SJCRH30 (cell line): ENCODE data around the gene ATAD2B. TPM values are rescaled to one million over a fixed set of nuclear protein-coding genes. Genes with fewer than 3 reads are reported as not detected.
"Not testable (repeated sequence)": the region's sequence is repeated elsewhere in the genome, so short reads cannot be mapped to it uniquely, and the experiment has no call there.

ENCODE experiments used
- DNase-seq, 2 experiments: peaks; one replicate each; pipeline ENCODE4 v3.0.0-alpha.2; 2015 to 2020
- H3K27ac ChIP-seq: fragments of 250-450 bp; sonication (Bioruptor Pico); 2 replicates; pipeline ENCODE4 v1.5.1; 2020; ENCODE audit warnings: mild to moderate bottlenecking, moderate library complexity
- H3K27me3 ChIP-seq: fragments of 250-450 bp; sonication (Bioruptor Pico); 2 replicates; pipeline ENCODE4 v1.5.1; 2020; ENCODE audit warnings: mild to moderate bottlenecking, moderate library complexity
- H3K36me3 ChIP-seq: fragments of 250-450 bp; sonication (Bioruptor Pico); 2 replicates; pipeline ENCODE4 v1.5.1; 2020; ENCODE audit warnings: mild to moderate bottlenecking, moderate library complexity
- H3K4me1 ChIP-seq: fragments of 250-450 bp; sonication (Bioruptor Pico); 2 replicates; pipeline ENCODE4 v1.5.1; 2020; ENCODE audit warnings: mild to moderate bottlenecking, moderate library complexity
- H3K4me3 ChIP-seq: fragments of 250-450 bp; sonication (Bioruptor Pico); 2 replicates; pipeline ENCODE4 v1.5.1; 2020; ENCODE audit warnings: mild to moderate bottlenecking, moderate library complexity
- H3K9me3 ChIP-seq: fragments of 250-450 bp; sonication (Bioruptor Pico); replicated peaks from 2 replicates; pipeline ENCODE4 v1.5.1; 2020; ENCODE audit warnings: mild to moderate bottlenecking, moderate library complexity
- total RNA-seq: library from RNA; depleted of rRNA; stranded (reverse); fragments of >200 nt; shearing (Covaris generic); gene quantifications from 2 replicates; pipeline ENCODE4 v1.2.3, GENCODE V29; 2014

Gene ATAD2B
- total RNA-seq, 1 experiment from 2014 or later, result 37.5 TPM

GRCh38 chr2:23806201-23806600, 120.7 kb downstream of the ATAD2B start:
- Histone ChIP-seq H3K27ac (no peak overlapping the region), H3K4me1 (no peaks in the 10 kb centered on the region), H3K9me3 (no peaks in the 10 kb centered on the region), H3K27me3 (no peaks in the 10 kb centered on the region), H3K36me3 (peaks cover 25% of the 10 kb centered on the region), H3K4me3 (no peak overlapping the region)
- no peak for DNase-seq

- no peak overlapping the region for H3K4me3 ChIP-seq
- no peaks in the 10 kb centered on the region for H3K4me1 ChIP-seq
- DNase-seq, result peak; percentile 43 to 61
- peaks cover 31% of the 10 kb centered on the region for H3K36me3 ChIP-seq
- H3K9me3 ChIP-seq, result no peaks in the 10 kb centered on the region
- H3K27ac ChIP-seq, result no peak overlapping the region
- H3K27me3 ChIP-seq, result no peaks in the 10 kb centered on the region
Measured at GRCh38 chr2:23803965-23804542, 122.9 kb downstream of the ATAD2B start.

GRCh38 chr2:23803264-23803964, 123.5 kb downstream of the ATAD2B start:
- Histone ChIP-seq H3K27me3 (no peaks in the 10 kb centered on the region), H3K36me3 (peaks cover 31% of the 10 kb centered on the region), H3K27ac (no peak overlapping the region), H3K9me3 (no peaks in the 10 kb centered on the region), H3K4me1 (no peaks in the 10 kb centered on the region), H3K4me3 (no peak overlapping the region)
- DNase-seq, result no peak

- no peak overlapping the region for H3K4me3 ChIP-seq
- no peaks in the 10 kb centered on the region for H3K4me1 ChIP-seq
- H3K27me3 ChIP-seq, result no peaks in the 10 kb centered on the region
- no peak for DNase-seq
- peaks cover 29% of the 10 kb centered on the region for H3K36me3 ChIP-seq
- no peak overlapping the region for H3K27ac ChIP-seq
- H3K9me3 ChIP-seq, result no peaks in the 10 kb centered on the region
Measured at GRCh38 chr2:23801396-23801795, 125.5 kb downstream of the ATAD2B start.

DNA sequence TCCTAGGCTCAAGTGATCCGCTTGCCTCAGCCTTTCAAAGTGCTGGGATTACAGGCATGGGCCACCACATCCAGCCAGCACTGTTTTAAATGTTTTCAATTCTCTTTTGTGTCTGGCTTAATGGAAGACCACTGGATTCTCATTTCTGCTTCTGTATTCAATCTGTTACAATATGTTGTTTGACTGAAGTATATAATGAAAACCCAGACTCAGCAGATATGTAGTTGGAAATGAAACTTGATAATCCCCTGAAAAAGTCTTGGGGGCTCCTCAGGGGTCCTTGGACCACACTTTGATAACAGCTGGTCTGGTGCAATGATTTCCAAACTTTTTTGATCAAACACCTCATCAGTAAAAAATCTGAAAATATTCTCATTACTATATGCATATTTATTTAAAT, 132.7 kb downstream of the ATAD2B start:
- Histone ChIP-seq H3K4me1 (no peaks in the 10 kb centered on the region), H3K27me3 (no peaks in the 10 kb centered on the region), H3K36me3 (peaks cover 17% of the 10 kb centered on the region), H3K4me3 (no peak overlapping the region), H3K9me3 (no peaks in the 10 kb centered on the region), H3K27ac (no peak overlapping the region)
- no peak for DNase-seq

DNA sequence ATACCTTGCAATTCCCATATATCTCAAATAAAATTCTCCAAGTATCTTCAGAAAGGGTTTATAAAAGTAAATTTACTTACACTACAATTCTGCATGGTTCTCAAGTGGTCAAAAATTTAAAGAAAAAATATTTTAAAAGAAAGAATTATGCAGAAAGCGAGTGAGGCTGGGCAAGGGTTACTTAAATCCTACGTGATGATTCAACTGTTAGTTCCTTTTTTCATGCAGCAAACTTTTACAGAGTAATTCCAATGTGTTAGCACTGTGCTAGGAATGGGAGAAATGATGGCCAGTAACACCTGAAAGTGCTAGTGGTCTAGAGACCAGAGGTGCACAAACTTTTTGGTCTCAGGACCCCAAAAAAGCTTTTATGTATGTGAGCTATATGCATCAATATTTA, 133.4 kb downstream of the ATAD2B start:
- Histone ChIP-seq H3K27ac (no peak overlapping the region), H3K4me3 (no peak overlapping the region), H3K36me3 (peaks cover 17% of the 10 kb centered on the region), H3K4me1 (no peaks in the 10 kb centered on the region), H3K27me3 (no peaks in the 10 kb centered on the region), H3K9me3 (no peaks in the 10 kb centered on the region)
- no peak for DNase-seq

GRCh38 chr2:23791030-23791429, 135.9 kb downstream of the ATAD2B start:
- H3K27me3 ChIP-seq, result no peaks in the 10 kb centered on the region
- H3K4me1 ChIP-seq, result no peaks in the 10 kb centered on the region
- H3K27ac ChIP-seq, result no peak overlapping the region
- DNase-seq, result no peak
- H3K4me3 ChIP-seq, result no peak overlapping the region
- H3K9me3 ChIP-seq, result no peaks in the 10 kb centered on the region
- H3K36me3 ChIP-seq, result peaks cover 26% of the 10 kb centered on the region

DNA sequence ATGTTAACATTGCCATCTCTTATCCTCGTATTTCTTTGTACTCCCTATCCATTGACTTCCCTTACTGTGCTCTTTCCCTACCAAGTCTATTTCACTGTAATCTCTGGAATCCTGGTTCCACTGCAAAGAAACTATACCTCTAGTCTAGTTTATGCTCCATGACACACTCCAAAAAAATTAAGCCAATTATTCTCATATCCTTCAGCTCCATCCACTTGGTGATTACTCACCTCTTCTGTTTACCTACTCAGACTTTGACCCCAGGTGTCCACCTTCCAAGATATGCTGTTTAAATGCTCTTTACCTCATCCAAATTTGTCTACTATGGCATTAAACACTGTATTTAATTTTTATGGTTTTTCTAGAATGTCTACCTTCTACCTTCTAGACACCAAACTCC, 137.9 kb downstream of the ATAD2B start:
- Histone ChIP-seq H3K4me1 (no peaks in the 10 kb centered on the region), H3K27me3 (no peaks in the 10 kb centered on the region), H3K27ac (no peak overlapping the region), H3K4me3 (no peak overlapping the region), H3K9me3 (no peaks in the 10 kb centered on the region), H3K36me3 (peaks cover 34% of the 10 kb centered on the region)
- DNase-seq, result no peak

DNA sequence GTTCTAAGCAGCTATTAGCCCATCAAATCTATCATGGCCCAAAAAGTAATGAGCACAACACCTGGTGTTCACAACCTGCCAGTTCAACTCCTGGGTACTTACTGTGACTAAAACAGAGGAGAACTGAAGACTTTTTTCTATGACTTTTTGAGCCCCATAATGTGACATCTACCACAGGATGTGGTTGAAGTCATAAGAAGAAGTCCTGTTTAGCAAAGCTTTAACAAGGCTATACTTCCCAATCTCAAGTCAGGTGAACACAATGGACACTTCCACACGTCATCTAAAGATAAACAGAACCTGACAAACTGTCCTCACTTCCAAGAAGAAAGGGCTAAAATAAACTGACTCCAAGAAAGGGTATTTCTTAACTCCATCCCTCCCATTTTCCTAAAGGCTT, 138.8 kb downstream of the ATAD2B start:
- DNase-seq, result no peak
- Histone ChIP-seq H3K27me3 (no peaks in the 10 kb centered on the region), H3K27ac (no peak overlapping the region), H3K4me1 (no peaks in the 10 kb centered on the region), H3K9me3 (no peaks in the 10 kb centered on the region), H3K36me3 (peaks cover 31% of the 10 kb centered on the region), H3K4me3 (no peak overlapping the region)

GRCh38 chr2:23784971-23785370, 142.0 kb downstream of the ATAD2B start:
- Histone ChIP-seq H3K4me3 (no peak overlapping the region), H3K9me3 (no peaks in the 10 kb centered on the region), H3K4me1 (no peaks in the 10 kb centered on the region), H3K27ac (no peak overlapping the region), H3K36me3 (peaks cover 49% of the 10 kb centered on the region), H3K27me3 (no peaks in the 10 kb centered on the region)
- DNase-seq, result no peak

DNA sequence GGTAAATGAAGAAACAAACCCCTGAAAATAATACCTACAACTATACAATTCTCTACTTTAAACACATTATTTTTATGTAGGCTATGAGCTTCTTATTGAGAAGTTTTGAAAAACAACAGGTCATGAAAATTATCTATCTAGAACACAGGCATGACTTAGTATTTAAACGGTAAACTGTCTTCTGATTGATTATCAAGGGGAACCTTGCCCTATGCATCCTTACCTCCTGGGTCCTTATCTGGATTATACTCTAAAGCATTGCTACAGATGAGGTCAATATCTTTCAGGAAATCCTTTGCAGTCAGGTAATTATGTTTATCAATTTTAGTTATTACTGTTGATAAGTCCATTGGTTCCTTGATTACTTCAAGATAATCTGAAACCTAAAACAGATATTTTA, 144.3 kb downstream of the ATAD2B start:
- no peak for DNase-seq
- H3K27ac ChIP-seq, result no peak overlapping the region
- H3K4me3 ChIP-seq, result no peak overlapping the region
- H3K4me1 ChIP-seq, result no peaks in the 10 kb centered on the region
- no peaks in the 10 kb centered on the region for H3K27me3 ChIP-seq
- H3K9me3 ChIP-seq, result no peaks in the 10 kb centered on the region
- peaks cover 59% of the 10 kb centered on the region for H3K36me3 ChIP-seq

- H3K36me3 ChIP-seq, result peaks cover 56% of the 10 kb centered on the region
- DNase-seq, result no peak
Measured at GRCh38 chr2:23782126-23782525, 144.8 kb downstream of the ATAD2B start.

DNA sequence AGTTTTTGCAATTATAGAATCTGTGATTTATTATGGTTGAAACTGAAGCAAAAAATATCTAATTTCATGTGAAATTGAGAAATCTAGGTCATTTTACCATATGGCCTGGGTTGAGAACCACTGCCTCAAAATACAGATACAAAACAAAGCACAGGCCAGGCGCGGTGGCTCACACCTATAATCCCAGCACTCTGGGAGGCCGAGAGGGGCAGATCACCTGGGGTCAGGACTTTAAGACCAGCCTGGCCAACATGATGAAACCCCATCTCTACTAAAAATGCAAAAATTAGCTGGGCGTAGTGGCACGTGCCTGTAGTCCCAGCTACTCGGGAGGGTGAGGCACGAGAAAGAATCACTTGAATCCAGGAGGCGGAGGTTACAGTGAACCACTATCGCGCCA, 146.5 kb downstream of the ATAD2B start:
- H3K4me1 ChIP-seq, H3K27me3 ChIP-seq, DNase-seq, H3K9me3 ChIP-seq, H3K27ac ChIP-seq, H3K4me3 ChIP-seq: not testable (repeated sequence)
- peaks cover 54% of the 10 kb centered on the region for H3K36me3 ChIP-seq

More at GRCh38 chr2:23782126-23782525, 144.8 kb downstream of the ATAD2B start:
- Histone ChIP-seq H3K9me3 (no peaks in the 10 kb centered on the region), H3K4me3 (no peak overlapping the region), H3K4me1 (no peaks in the 10 kb centered on the region), H3K27me3 (no peaks in the 10 kb centered on the region), H3K27ac (no peak overlapping the region)

DNA sequence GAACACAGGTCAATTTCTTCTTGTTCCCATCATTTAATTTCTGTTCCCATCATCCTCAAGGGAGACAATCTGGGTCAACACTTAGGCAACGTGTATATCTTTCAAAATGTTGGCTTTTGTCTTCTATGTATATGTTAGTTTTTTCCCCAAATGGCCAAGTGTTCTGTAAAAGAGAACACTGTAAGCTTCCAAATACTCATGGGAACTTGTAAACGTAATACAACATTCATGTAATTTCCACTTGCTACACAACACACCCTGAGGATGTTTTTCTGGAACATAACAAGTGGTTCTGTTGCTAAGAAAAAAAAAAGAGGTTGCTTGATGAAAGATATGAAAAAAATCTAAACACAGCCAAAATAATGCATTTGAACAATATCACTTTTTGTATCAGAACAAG, 149.1 kb downstream of the ATAD2B start:
- H3K27me3 ChIP-seq, result no peaks in the 10 kb centered on the region
- peaks cover 57% of the 10 kb centered on the region for H3K36me3 ChIP-seq
- no peak overlapping the region for H3K27ac ChIP-seq
- H3K4me3 ChIP-seq, result no peak overlapping the region
- no peak for DNase-seq
- no peaks in the 10 kb centered on the region for H3K4me1 ChIP-seq
- no peaks in the 10 kb centered on the region for H3K9me3 ChIP-seq

DNA sequence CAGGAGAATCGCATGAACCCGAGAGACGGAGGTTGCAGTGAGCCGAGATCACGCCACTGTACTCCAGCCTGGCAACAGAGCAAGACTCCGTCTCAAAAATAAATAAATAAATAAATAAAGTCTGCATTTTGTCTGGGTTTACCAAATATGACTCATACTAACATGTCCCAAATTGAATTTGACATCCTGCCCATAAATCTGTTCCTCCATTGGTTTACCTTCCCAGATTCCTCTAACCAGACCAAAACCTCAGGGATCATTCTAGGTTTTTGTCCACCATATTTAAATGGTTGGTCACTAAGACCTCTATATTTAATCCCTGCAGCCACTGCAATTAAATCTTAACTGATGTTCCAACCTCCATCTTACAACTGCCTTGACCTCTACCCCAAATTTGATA, 150.9 kb downstream of the ATAD2B start:
- no peaks in the 10 kb centered on the region for H3K27me3 ChIP-seq
- H3K9me3 ChIP-seq, result no peaks in the 10 kb centered on the region
- H3K4me1 ChIP-seq, result no peaks in the 10 kb centered on the region
- H3K4me3 ChIP-seq, result no peak overlapping the region
- no peak for DNase-seq
- peaks cover 60% of the 10 kb centered on the region for H3K36me3 ChIP-seq
- no peak overlapping the region for H3K27ac ChIP-seq

DNA sequence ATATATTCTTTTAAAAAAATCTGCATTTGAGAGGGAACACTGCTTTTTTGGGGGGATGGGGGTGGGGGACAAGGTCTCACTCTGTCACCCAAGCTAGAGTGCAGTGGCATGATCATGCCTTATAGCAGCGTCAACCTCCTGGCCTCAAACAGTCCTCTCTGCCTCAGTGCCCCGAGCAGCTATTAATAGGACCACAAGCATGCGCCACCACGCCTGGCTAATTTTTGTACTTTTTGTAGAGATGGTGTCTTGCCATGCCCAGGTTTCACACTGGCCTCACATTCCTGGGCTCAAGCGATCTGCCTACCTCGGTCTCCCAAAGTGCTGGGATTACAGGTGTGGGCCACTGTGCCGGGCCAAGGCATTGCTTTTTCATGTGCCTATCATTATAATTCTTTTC, 154.2 kb downstream of the ATAD2B start:
- Histone ChIP-seq H3K27ac (no peak overlapping the region), H3K9me3 (no peaks in the 10 kb centered on the region), H3K4me1 (no peaks in the 10 kb centered on the region), H3K4me3 (no peak overlapping the region), H3K36me3 (peaks cover 50% of the 10 kb centered on the region), H3K27me3 (no peaks in the 10 kb centered on the region)
- DNase-seq, result no peak
